22Rv1 (cell line): ENCODE data around the gene CMTM7.

Source experiments
- H3K27ac ChIP-seq: fragments of 450-650 bp; 2 replicates; pipeline ENCODE4 v1.5.1; 2017
- CTCF ChIP-seq: fragments of 450-650 bp; IDR thresholded peaks from 2 replicates; pipeline ENCODE4 v1.5.1; 2017; ENCODE audit warnings: mild to moderate bottlenecking
- ZFX ChIP-seq: fragments of 450-650 bp; IDR thresholded peaks from 2 replicates; pipeline ENCODE4 v1.6.1; 2017; ENCODE audit warnings: antibody characterized with exemption, borderline replicate concordance

Gene CMTM7

GRCh38 chr3:32419742-32420125 is 28.1 kb downstream of the CMTM7 start:
- TF ChIP-seq CTCF (no peak), ZFX (no peak)
- H3K27ac ChIP-seq: no peak overlapping the region

GRCh38 chr3:32420126-32421038 is 28.7 kb downstream of the CMTM7 start:
- TF ChIP-seq ZFX: no peak
- no peak overlapping the region for H3K27ac ChIP-seq

DNA sequence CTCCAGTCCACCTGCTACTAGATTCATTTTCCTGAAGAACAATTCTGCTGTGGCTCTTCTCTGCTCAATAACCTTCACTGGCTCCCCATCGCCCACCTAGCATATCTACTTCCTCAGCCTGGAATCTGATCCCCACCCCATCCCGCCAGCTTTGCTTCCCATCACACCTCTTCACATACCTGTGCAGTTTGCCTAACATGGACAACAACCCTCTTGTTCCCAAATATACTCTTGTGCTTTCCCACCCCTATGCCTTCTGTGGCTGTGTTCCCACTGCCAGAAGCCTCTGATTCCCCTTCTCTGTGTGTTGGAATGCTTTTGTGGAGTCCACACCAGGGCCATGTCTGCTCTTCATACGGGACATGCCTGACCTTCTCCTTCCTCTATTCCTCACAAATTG is 29.5 kb downstream of the CMTM7 start:
- TF ChIP-seq CTCF (no peak), ZFX (no peak)
- H3K27ac ChIP-seq: no peak overlapping the region

GRCh38 chr3:32421991-32422859 is 30.6 kb downstream of the CMTM7 start:
- peak overlapping the region; percentile 15; the same call in 1 of the 2 replicates for H3K27ac ChIP-seq
- TF ChIP-seq CTCF: no peak
- TF ChIP-seq ZFX: no peak

- no peak overlapping the region for H3K27ac ChIP-seq
- no peak for TF ChIP-seq ZFX
- TF ChIP-seq CTCF: no peak
These were observed 31.3 kb downstream of the CMTM7 start for GRCh38 chr3:32422943-32423342.

DNA sequence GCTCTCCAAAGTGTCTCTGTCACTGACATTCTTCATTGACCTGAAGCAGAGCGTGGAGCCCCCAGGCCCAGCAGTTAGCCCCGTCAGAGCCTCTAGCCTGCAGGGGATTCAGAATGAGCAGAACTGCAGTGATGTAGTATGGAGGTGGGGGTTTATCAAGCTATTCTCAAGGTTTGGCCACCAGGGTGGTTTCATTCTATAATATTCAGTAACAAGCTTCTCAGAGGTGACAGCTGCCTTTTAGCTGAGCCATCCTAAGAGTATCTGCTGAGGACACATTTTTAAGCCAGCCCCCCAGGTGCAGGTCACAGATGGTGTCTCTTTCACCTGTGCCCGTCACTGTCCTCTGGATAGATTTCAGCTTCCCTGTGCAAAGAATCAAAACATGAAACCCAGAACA is 31.9 kb downstream of the CMTM7 start:
- no peak for TF ChIP-seq ZFX
- no peak for TF ChIP-seq CTCF
- no peak overlapping the region for H3K27ac ChIP-seq

GRCh38 chr3:32423956-32424557 is 32.4 kb downstream of the CMTM7 start:
- TF ChIP-seq CTCF (no peak), ZFX (no peak)
- no peak overlapping the region for H3K27ac ChIP-seq
